Spleen (tissue), 11 donors: ENCODE measurements around the gene UBALD2. TPM values are rescaled to one million over a fixed set of nuclear protein-coding genes. Genes with fewer than 3 reads are reported as not detected.

ENCODE experiments used
- DNase-seq: peaks from one replicate; pipeline ENCODE4 v3.0.0-alpha.2; 2020
- H3K27ac ChIP-seq, 8 donors: fragments of 200-600 bp; sonication (generic) in 7 of 8; 1 replicate in 4 of 8; 2 replicates in 4 of 8; pipeline versions ENCODE4 v1.5.0 to v1.8.0; 2016 to 2021; ENCODE audit warnings: inconsistent platforms in 4 of 8, mild to moderate bottlenecking in 4 of 8, moderate library complexity in 1 of 8
- H3K27me3 ChIP-seq, 7 donors: fragments of 200-600 bp; sonication (generic) in 6 of 7; replicated peaks in 1 of 7; 1 replicate in 4 of 7; 2 replicates in 3 of 7; pipeline versions ENCODE4 v1.5.0 to v1.8.0; 2016 to 2021; ENCODE audit warnings: inconsistent platforms in 3 of 7, mild to moderate bottlenecking in 1 of 7
- H3K36me3 ChIP-seq, 6 donors: fragments of 200-600 bp; sonication (generic) in 5 of 6; 1 replicate in 4 of 6; 2 replicates in 2 of 6; pipeline versions ENCODE4 v1.5.0 to v1.8.0; 2016 to 2021; ENCODE audit warnings: inconsistent platforms in 2 of 6
- H3K4me1 ChIP-seq, 6 donors: fragments of 200-600 bp; sonication (generic) in 5 of 6; 1 replicate in 3 of 6; 2 replicates in 3 of 6; pipeline versions ENCODE4 v1.5.0 to v1.8.0; 2016 to 2021; ENCODE audit warnings: inconsistent platforms in 3 of 6
- H3K4me3 ChIP-seq, 8 donors: fragments of 200-600 bp; sonication (generic) in 7 of 8; 1 replicate in 4 of 8; 2 replicates in 4 of 8; pipeline versions ENCODE4 v1.5.0 to v1.8.0; 2016 to 2021; ENCODE audit warnings: inconsistent platforms in 4 of 8, mild to moderate bottlenecking in 4 of 8, moderate library complexity in 2 of 8
- H3K9me3 ChIP-seq, 8 donors: fragments of 200-600 bp; sonication (generic) in 7 of 8; 1 replicate in 4 of 8; 2 replicates in 4 of 8; pipeline versions ENCODE4 v1.5.0 to v1.8.0; 2016 to 2021; ENCODE audit warnings: inconsistent platforms in 4 of 8
- POLR2A ChIP-seq, 3 donors: fragments of 450-650 bp; IDR thresholded peaks; one replicate each; pipeline ENCODE4 v1.5.1; 2017; ENCODE audit warnings: antibody characterized with exemption in 3 of 3, mild to moderate bottlenecking in 1 of 3
- POLR2AphosphoS5 ChIP-seq, 3 donors: sonication (generic); formaldehyde crosslinking; IDR thresholded peaks; one replicate each; pipeline ENCODE4 v1.5.1; 2017; ENCODE audit warnings: antibody characterized with exemption in 3 of 3
- WGBS, 5 donors: extraction: QIAGEN DNeasy Blood & Tissue Kit in 3 of 5; methylation state at CpG; one replicate each; pipeline versions ENCODE4 v1.1.5 to v1.1.7; 2013 to 2018; 5-methylcytosine and 5-hydroxymethylcytosine counted together
- intact Hi-C: fragments of 100-400 bp; cut with DNase I; formaldehyde crosslinking; loops from one replicate; pipeline ENCODE4 v1.15.0; 2023; ENCODE audit warnings: low total_unique reads
- polyA plus RNA-seq, 3 donors: library from polyadenylated mRNA; stranded (reverse); fragments of 200-250 nt; gene quantifications; one replicate each; pipeline ENCODE4 v1.2.1, GENCODE V29; 2013
- total RNA-seq, 7 donors: library from RNA; depleted of rRNA in 3 of 7; stranded (reverse); fragments of >200 nt in 3 of 7; fragmentation: NEBNext Ultra II Directional in 4 of 7; extraction: Animal tissue kit (Norgen Biotek cat#: 25700) in 4 of 7; gene quantifications; one replicate each; pipeline versions ENCODE4 v1.1.0 to v1.2.1, GENCODE V29; 2016 to 2021
- TF ChIP-seq, protein P1 (sequence below), 11 experiments: fragments of 200-600 bp in 7 of 11; fragments of 450-650 bp in 4 of 11; sonication (generic) in 4 of 11; IDR thresholded peaks in 8 of 11; conservative IDR thresholded peaks in 3 of 11; 1 replicate in 7 of 11; 2 replicates in 4 of 11; pipeline versions ENCODE4 v1.4.0 to v1.8.0; 2016 to 2021; ENCODE audit warnings: antibody characterized with exemption in 11 of 11, inconsistent platforms in 4 of 11, mild to moderate bottlenecking in 1 of 11
- donor health status: healthy with polysubstance abuse.
- donor health status: DM: no; HTN: no; CAD: no; lungs with moderate emphysema.
- donor health status: DM: no; HTN: no; CAD: no.
- donor health status: Bipolar disorder and iron deficiency.
- donor health status: healthy.
- donor health status: DM: no; HTN: no; CAD: no.
- donor health status: DM: yes; HTN: yes; CAD: no.

UBALD2 gene
- total and polyA plus RNA-seq, 10 donors = 28.9 to 91.3 (median 49.2) TPM

DNA sequence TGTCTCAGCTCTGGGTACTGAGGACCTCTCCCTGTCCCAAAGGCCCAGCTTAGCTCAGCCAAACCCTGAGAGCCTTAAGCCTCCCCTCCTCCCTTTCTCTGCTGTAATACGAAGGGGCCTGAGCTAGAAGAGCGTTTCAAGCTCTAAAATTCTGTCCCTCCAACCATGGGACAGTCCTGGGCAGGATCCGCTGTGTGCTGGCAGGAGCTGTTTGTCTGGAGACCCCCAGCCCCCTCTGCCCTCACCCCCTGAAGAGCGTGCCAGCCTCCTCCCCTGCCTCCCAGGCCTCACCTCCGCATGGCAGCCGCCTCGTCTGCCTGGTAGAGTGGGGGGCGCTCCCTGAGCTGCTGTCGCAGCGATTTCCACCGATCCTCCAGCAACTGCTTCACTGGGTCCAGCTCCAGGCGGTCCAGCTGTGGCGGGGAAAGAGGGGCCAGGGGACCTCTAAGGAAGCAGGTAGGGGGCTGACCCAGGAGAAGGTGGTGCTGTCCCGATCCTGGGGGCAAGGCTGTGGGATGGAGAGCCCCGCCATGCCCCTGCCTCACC, 14.7 kb downstream of the UBALD2 start:
- Histone ChIP-seq H3K27ac (no peak overlapping the region), H3K4me3 (no peak overlapping the region), H3K9me3 (no peaks in the 10 kb centered on the region), H3K36me3 (no peaks in the 10 kb centered on the region), H3K4me1 (peaks cover 0 to 29% (median 13%) of the 10 kb centered on the region in 6 donors), H3K27me3 (no peaks in the 10 kb centered on the region)
- DNase-seq = no peak
- intact Hi-C loops = loop anchor here (2.0 kb wide), 1 partner anchor 161 kb away; no protein-coding TSS in a partner anchor
- 86 to 90% (median 88%) methylated on average over 13 to 15 of the region's 15 CpGs for WGBS, 5 donors
- TF ChIP-seq, protein P1, sequence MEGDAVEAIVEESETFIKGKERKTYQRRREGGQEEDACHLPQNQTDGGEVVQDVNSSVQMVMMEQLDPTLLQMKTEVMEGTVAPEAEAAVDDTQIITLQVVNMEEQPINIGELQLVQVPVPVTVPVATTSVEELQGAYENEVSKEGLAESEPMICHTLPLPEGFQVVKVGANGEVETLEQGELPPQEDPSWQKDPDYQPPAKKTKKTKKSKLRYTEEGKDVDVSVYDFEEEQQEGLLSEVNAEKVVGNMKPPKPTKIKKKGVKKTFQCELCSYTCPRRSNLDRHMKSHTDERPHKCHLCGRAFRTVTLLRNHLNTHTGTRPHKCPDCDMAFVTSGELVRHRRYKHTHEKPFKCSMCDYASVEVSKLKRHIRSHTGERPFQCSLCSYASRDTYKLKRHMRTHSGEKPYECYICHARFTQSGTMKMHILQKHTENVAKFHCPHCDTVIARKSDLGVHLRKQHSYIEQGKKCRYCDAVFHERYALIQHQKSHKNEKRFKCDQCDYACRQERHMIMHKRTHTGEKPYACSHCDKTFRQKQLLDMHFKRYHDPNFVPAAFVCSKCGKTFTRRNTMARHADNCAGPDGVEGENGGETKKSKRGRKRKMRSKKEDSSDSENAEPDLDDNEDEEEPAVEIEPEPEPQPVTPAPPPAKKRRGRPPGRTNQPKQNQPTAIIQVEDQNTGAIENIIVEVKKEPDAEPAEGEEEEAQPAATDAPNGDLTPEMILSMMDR (IDR thresholded peaks at IDR 0.05 in 8 of 11, conservative IDR thresholded peaks at IDR 0.05 in 3 of 11) = peak in 5 of 11 experiments; percentile 2 to 59 (median 19)
- no peak for TF ChIP-seq POLR2AphosphoS5 (IDR thresholded peaks at IDR 0.05)

DNA sequence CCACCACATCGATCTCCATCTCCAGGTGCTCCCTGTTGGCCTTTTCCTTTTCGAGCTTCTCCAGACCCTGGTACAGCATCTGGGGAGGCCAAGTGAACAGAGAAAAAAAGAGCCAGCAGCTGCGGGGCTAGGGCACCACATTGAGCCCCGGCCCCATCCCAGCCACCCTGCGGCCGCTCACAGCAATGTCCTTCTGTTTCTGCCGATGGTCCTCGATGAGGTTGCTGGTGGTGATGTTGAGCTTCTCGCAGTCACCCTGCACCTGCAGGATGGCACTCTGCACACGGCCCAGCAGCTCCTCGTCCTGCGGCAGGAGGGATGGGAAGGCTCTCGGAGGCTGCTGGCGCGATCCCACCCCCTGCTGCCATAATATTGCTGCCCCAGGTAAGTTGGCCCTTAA, 15.5 kb downstream of the UBALD2 start:
- no peak for TF ChIP-seq POLR2A (IDR thresholded peaks at IDR 0.05)
- TF ChIP-seq, protein P1 (IDR thresholded peaks at IDR 0.05 in 8 of 11, conservative IDR thresholded peaks at IDR 0.05 in 3 of 11) = no peak
- TF ChIP-seq POLR2AphosphoS5 (IDR thresholded peaks at IDR 0.05) = no peak
- DNase-seq = no peak
- no peak overlapping the region for H3K4me3 ChIP-seq
- intact Hi-C loops = loop anchor here (2.0 kb wide), 1 partner anchor 162 kb away; no protein-coding TSS in a partner anchor
- H3K9me3 ChIP-seq = no peaks in the 10 kb centered on the region
- 92 to 94% (median 93%) methylated on average over 8 to 15 of the region's 15 CpGs for WGBS, 5 donors
- H3K27ac ChIP-seq = no peak overlapping the region
- H3K36me3 ChIP-seq = no peaks in the 10 kb centered on the region
- H3K27me3 ChIP-seq = no peaks in the 10 kb centered on the region
- peaks cover 0 to 21% (median 6%) of the 10 kb centered on the region in 6 donors for H3K4me1 ChIP-seq

DNA sequence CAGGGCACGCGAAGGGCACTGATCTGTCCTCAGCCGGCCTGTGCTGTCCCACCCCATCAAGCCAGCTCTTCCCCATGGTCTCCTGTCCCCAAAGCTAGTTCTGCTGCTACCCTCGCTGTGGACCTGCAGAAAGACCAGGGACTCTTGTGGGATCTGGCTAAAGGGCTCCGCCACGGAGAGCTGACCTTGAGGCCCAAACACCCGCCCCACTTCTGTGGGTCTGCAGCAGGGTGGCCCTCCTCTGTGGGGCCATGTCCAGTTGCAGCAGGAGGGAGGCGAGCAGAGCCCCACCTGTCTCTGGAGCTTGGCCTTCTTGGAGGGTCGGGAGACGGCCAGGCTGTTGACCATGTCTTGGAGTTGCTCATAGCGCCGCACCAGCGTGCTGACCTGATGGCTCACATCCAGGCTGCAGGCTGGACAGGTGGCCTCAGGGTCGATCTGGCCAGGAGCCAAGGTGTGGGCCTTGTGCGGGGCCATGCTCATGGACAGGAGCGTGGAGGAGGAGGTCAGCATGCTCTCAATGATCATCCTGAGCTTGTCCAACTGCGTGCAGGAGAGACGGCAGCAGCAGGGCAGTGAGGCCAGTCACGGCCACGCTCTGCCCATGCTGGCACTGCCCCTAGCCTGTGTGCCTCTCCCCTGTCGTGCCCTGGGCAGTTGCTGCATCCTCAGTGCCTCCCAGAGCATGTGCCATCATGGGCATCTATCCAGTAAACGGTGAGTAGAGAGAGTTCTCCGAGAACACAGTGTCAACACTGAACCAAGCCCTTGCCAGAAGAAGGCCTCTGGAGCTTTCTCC, 16.6 kb downstream of the UBALD2 start:
- Histone ChIP-seq H3K36me3 (no peaks in the 10 kb centered on the region), H3K27ac (no peak overlapping the region), H3K4me1 (peaks cover 0 to 11% (median 3%) of the 10 kb centered on the region in 6 donors), H3K27me3 (no peaks in the 10 kb centered on the region), H3K9me3 (no peaks in the 10 kb centered on the region), H3K4me3 (no peak overlapping the region)
- TF ChIP-seq POLR2AphosphoS5 (IDR thresholded peaks at IDR 0.05) = peak in 1 of 3 donors; percentile 8
- TF ChIP-seq, protein P1 (IDR thresholded peaks at IDR 0.05 in 8 of 11, conservative IDR thresholded peaks at IDR 0.05 in 3 of 11) = no peak
- TF ChIP-seq POLR2A (IDR thresholded peaks at IDR 0.05) = no peak
- WGBS, 5 donors = 89 to 95% (median 91%) methylated on average over 21 to 23 of the region's 23 CpGs
- intact Hi-C loops = loop anchor here (2.0 kb wide), 1 partner anchor 163 kb away; no protein-coding TSS in a partner anchor
- DNase-seq = no peak

DNA sequence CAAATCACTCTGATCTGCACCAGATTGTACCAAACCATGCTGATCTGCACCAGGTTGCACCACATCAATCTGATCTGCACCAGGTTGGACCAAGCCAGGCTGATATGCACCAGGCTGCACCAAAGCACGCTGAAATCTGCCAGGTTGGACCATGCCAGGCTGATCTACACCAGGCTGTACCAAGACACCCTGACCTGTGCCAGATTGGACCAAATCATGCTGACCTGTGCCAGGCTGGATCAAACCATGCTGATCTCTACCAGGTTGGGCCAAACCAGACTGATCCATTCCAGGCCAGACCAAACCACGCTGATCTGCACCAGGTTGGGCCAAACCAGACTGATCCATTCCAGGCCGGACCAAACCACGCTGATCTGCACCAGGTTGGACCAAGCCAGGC, 27.4 kb downstream of the UBALD2 start:
- peak; percentile 39 for DNase-seq
- TF ChIP-seq, protein P1 (IDR thresholded peaks at IDR 0.05 in 8 of 11, conservative IDR thresholded peaks at IDR 0.05 in 3 of 11) = no peak
- TF ChIP-seq POLR2AphosphoS5 (IDR thresholded peaks at IDR 0.05) (no peak), POLR2A (IDR thresholded peaks at IDR 0.05) (no peak)
- intact Hi-C loops = no loop called here

More for the DNA sequence above, 27.4 kb downstream of the UBALD2 start:
- Histone ChIP-seq H3K9me3 (no peaks in the 10 kb centered on the region), H3K36me3 (peaks cover 0 to 30% (median 2%) of the 10 kb centered on the region in 6 donors), H3K4me3 (no peak overlapping the region), H3K4me1 (no peaks in the 10 kb centered on the region), H3K27me3 (no peaks in the 10 kb centered on the region), H3K27ac (no peak overlapping the region)
- WGBS, 5 donors = 89 to 97% (median 95%) methylated on average over 3 to 4 of the region's 4 CpGs
